ENCODE data around the gene MAP4K1.

DNA sequence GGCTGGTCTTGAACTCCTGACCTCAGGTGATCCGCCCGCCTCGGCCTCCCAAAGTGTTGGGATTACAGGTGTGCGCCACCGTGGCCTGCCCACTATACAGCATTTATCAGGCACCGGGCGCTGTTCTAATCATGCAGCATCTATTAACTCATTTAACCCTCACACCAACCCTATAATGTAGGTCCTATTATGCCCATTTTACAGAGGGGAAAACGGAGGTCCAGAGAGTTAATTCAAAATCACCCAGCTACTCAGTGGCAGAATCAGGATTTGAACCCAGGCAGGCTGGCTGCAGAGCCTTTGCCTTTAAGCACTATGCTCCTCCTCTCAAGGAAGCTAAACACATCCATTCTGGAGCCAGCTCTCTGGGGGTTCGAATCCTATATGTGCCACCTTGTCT, 54.3 kb downstream of the MAP4K1 start:
- TF ChIP-seq, protein P1, sequence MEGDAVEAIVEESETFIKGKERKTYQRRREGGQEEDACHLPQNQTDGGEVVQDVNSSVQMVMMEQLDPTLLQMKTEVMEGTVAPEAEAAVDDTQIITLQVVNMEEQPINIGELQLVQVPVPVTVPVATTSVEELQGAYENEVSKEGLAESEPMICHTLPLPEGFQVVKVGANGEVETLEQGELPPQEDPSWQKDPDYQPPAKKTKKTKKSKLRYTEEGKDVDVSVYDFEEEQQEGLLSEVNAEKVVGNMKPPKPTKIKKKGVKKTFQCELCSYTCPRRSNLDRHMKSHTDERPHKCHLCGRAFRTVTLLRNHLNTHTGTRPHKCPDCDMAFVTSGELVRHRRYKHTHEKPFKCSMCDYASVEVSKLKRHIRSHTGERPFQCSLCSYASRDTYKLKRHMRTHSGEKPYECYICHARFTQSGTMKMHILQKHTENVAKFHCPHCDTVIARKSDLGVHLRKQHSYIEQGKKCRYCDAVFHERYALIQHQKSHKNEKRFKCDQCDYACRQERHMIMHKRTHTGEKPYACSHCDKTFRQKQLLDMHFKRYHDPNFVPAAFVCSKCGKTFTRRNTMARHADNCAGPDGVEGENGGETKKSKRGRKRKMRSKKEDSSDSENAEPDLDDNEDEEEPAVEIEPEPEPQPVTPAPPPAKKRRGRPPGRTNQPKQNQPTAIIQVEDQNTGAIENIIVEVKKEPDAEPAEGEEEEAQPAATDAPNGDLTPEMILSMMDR (conservative IDR thresholded peaks at IDR 0.05; ENCODE audit: low read depth, low read length), result no peak
- no peak for TF ChIP-seq EZH2 (IDR thresholded peaks at IDR 0.05; ENCODE audit: borderline replicate concordance, low read depth, low read length, poor library complexity, severe bottlenecking)

Data from A673 (cell line).